HEK293T (cell line): Measurements from ENCODE around the gene SGO2.

ENCODE experiments used
- ARNT ChIP-seq: fragments of 450-650 bp; IDR thresholded peaks from 2 replicates; pipeline ENCODE4 v1.6.1; 2017; ENCODE audit warnings: mild to moderate bottlenecking
- BHLHE40 ChIP-seq: fragments of 450-650 bp; IDR thresholded peaks from 2 replicates; pipeline ENCODE4 v1.6.1; 2016; ENCODE audit warnings: mild to moderate bottlenecking, moderate library complexity, borderline replicate concordance
- ELF4 ChIP-seq: fragments of 450-650 bp; IDR thresholded peaks from 2 replicates; pipeline ENCODE4 v1.6.1; 2017; ENCODE audit warnings: antibody characterized with exemption
- FOXA1 ChIP-seq: fragments of 450-650 bp; IDR thresholded peaks from 2 replicates; pipeline ENCODE4 v1.6.1; 2016; ENCODE audit warnings: mild to moderate bottlenecking
- FOXK2 ChIP-seq: fragments of 450-650 bp; IDR thresholded peaks from 2 replicates; pipeline ENCODE4 v1.6.1; 2016; ENCODE audit warnings: mild to moderate bottlenecking
- FOXM1 ChIP-seq: fragments of 450-650 bp; IDR thresholded peaks from 2 replicates; pipeline ENCODE4 v1.6.1; 2017; ENCODE audit warnings: mild to moderate bottlenecking, borderline replicate concordance
- HDGF ChIP-seq: fragments of 450-650 bp; IDR thresholded peaks from 2 replicates; pipeline ENCODE4 v1.6.1; 2017; ENCODE audit warnings: antibody characterized with exemption, borderline replicate concordance
- L3MBTL2 ChIP-seq: fragments of 450-650 bp; conservative IDR thresholded peaks from 2 replicates; pipeline ENCODE4 v1.6.1; 2016; ENCODE audit warnings: mild to moderate bottlenecking
- LEF1 ChIP-seq: fragments of 450-650 bp; IDR thresholded peaks from 2 replicates; pipeline ENCODE4 v1.6.1; 2017; ENCODE audit warnings: mild to moderate bottlenecking, borderline replicate concordance
- NFRKB ChIP-seq: fragments of 450-650 bp; IDR thresholded peaks from 2 replicates; pipeline ENCODE4 v1.6.1; 2016; ENCODE audit warnings: mild to moderate bottlenecking, moderate library complexity
- SP1 ChIP-seq: fragments of 450-650 bp; IDR thresholded peaks from 2 replicates; pipeline ENCODE4 v1.6.1; 2017
- ZNF384 ChIP-seq: fragments of 450-650 bp; IDR thresholded peaks from 2 replicates; pipeline ENCODE4 v1.6.1; 2016

- TF ChIP-seq BHLHE40 (no peak), SP1 (no peak), ELF4 (no peak), FOXA1 (no peak), L3MBTL2 (no peak), FOXK2 (no peak), ARNT (no peak), HDGF (no peak), ZNF384 (no peak), NFRKB (no peak), FOXM1 (no peak), LEF1 (no peak)
Measured at GRCh38 chr2:200477667-200478131, 48.3 kb upstream of the SGO2 start.
